Measurements from ENCODE around the gene FOXD2.

Gene FOXD2

DNA sequence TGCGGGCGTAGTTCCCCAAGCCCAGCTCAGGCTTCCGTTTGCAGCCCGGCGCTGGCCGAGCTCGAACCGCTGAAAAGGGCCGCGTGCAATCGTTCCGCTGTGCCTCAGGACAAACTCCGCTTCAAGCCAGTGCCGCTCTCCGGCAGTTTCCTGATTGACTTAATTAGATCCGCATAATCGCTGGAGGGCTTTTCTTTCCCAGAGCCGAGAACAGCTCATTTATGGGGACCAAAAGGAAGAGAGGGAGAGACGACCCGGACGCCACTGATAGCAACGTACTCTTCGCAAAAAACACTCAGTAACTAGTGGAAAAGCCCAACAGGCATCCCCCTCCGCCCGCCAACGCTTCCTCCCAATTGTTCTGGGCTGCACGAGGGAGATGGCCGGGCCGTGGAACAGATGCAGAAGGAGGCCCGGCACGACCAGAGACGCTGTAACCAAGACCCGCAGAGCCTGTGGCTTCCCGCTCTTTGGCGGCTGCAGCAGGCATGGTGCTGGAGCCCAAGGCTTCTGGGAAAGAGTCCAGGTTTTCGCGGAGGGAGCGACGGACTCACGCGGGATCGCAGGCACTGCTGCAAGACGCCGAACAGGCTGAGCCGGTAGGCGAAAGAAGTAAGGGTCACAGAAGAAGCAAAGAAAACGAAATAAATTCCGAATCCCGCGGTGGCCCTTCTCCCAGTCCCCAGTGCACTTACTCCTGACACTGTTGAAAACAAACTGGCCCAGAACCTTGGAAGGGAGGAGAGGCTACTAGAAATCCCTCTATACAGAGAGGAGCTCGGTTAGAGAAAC lies 3.6 kb upstream of the FOXD2 start:
- Histone ChIP-seq H3K9me3 (ENCODE audit: control insufficient read depth, low read depth, low read length) (peaks cover 5% of the 10 kb centered on the region), H3K27ac (ENCODE audit: low read length) (no peak overlapping the region), H3K9ac (ENCODE audit: low read length) (no peak overlapping the region), H3K4me1 (ENCODE audit: control insufficient read depth, low read depth, low read length) (peaks cover 18% of the 10 kb centered on the region), H3K4me3 (ENCODE audit: low read length) (peak overlapping the region; percentile 23), H3K36me3 (ENCODE audit: control insufficient read depth, low read depth, low read length) (no peaks in the 10 kb centered on the region), H3K27me3 (ENCODE audit: control insufficient read depth, insufficient read depth, low read length) (peaks cover 98% of the 10 kb centered on the region)

DNA sequence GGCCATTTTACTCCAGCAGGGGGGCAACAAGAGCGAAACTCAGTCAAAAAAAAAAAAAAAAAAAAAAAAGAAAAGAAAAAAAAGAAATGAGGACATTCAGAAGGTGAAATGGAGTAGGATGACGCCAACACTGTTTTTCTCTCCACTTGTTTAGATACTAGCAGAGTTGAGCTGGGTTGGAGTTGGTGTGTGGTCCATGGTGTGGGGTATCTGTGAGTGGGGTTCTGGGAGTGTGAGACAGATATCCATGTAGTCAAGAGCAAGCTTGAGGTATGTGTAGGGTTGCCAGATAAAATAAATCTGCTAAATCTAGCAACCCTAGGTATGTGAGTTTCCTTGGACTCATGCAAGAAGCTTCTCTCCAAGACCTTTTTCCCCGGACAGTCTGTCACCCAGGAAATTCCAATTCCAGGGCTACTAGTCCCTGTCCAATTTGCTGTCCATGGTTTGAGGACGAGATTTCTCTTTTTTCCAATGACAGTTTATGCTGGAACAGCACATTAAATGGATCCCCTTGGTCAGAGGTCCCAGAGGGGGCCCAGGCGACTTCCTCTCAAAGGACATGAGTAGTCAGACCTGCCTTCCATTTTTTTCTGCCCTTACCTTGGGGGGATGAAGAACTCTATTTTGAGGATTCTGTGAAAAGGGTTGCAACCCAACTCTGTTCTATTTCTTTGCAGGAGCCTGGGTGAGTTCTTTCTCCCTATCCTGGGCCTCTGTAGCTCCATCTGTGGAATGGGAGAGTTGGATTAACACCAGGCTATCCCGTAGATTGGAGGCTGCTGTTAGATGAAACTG lies 2.1 kb upstream of the FOXD2 start:
- Histone ChIP-seq H3K27ac (ENCODE audit: low read length) (no peak overlapping the region), H3K4me3 (ENCODE audit: low read length) (no peak overlapping the region), H3K4me1 (ENCODE audit: control insufficient read depth, low read depth, low read length) (peaks cover 18% of the 10 kb centered on the region), H3K9ac (ENCODE audit: low read length) (no peak overlapping the region), H3K27me3 (ENCODE audit: control insufficient read depth, insufficient read depth, low read length) (peaks cover 98% of the 10 kb centered on the region), H3K9me3 (ENCODE audit: control insufficient read depth, low read depth, low read length) (peaks cover 5% of the 10 kb centered on the region), H3K36me3 (ENCODE audit: control insufficient read depth, low read depth, low read length) (no peaks in the 10 kb centered on the region)

DNA sequence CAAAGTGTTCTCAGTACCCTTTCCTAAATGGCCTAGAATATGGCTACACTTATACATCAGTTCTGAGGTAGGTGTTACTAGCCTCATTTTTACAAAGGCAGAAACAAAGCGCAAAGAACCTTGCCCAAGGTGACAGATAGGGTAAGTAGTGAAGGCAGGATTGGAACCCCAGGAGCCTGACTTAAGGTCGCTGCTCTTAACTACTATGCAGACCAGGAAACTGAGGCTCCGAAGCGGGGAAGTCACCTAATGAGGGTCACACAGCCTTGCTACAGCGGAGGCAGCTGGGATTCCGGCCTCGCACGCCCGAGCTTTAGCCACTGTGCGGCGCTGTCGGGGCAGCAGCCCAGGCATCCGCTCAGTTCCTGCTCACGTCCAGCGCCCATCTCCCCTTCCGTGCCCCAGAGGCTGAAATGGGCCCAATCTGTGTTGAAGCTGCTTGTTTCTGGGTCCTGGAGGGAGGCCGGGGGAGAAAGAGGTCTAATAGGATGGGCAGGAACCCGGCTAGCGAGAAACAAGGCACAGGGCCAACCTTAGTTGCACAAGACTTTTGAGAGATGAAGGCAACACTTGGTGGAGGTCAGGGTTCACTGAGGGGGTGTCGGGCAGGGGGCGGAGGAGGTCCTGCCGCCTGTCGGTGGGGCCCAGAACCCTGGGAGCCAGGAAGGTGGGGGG lies 1.4 kb upstream of the FOXD2 start:
- Histone ChIP-seq H3K27ac (ENCODE audit: low read length) (no peak overlapping the region), H3K9me3 (ENCODE audit: control insufficient read depth, low read depth, low read length) (peaks cover 5% of the 10 kb centered on the region), H3K4me3 (ENCODE audit: low read length) (peak overlapping the region; percentile 50), H3K4me1 (ENCODE audit: control insufficient read depth, low read depth, low read length) (peaks cover 13% of the 10 kb centered on the region), H3K27me3 (ENCODE audit: control insufficient read depth, insufficient read depth, low read length) (peaks cover 98% of the 10 kb centered on the region), H3K36me3 (ENCODE audit: control insufficient read depth, low read depth, low read length) (no peaks in the 10 kb centered on the region), H3K9ac (ENCODE audit: low read length) (no peak overlapping the region)

DNA sequence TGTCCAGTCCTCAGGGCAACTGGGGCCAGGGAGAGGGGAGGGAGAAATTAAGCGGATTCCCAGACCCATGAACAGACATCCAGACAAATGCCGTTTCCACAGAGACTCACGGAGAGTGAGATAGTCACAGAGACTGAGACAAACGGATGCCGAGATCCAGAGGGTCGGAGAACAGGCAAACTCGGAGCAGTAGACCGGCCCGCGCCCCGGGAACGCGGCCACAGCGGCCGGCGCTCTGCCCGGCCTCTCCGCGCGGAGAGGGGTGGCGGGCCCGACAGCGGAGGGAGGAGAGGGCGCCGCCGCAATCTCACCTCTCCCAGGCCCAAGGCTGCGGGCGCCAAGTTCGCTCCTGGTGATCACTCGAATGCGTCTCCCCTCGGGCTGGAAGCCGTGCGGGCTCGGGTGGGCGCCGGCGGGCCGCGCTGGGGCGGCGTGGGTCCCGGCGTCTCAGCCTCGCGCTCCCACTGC lies 831 bp upstream of the FOXD2 start:
- Histone ChIP-seq H3K4me1 (ENCODE audit: control insufficient read depth, low read depth, low read length) (peaks cover 9% of the 10 kb centered on the region), H3K36me3 (ENCODE audit: control insufficient read depth, low read depth, low read length) (no peaks in the 10 kb centered on the region), H3K27me3 (ENCODE audit: control insufficient read depth, insufficient read depth, low read length) (peaks cover 98% of the 10 kb centered on the region), H3K9me3 (ENCODE audit: control insufficient read depth, low read depth, low read length) (peaks cover 5% of the 10 kb centered on the region), H3K9ac (ENCODE audit: low read length) (no peak overlapping the region), H3K4me3 (ENCODE audit: low read length) (peak overlapping the region; percentile 50), H3K27ac (ENCODE audit: low read length) (no peak overlapping the region)

DNA sequence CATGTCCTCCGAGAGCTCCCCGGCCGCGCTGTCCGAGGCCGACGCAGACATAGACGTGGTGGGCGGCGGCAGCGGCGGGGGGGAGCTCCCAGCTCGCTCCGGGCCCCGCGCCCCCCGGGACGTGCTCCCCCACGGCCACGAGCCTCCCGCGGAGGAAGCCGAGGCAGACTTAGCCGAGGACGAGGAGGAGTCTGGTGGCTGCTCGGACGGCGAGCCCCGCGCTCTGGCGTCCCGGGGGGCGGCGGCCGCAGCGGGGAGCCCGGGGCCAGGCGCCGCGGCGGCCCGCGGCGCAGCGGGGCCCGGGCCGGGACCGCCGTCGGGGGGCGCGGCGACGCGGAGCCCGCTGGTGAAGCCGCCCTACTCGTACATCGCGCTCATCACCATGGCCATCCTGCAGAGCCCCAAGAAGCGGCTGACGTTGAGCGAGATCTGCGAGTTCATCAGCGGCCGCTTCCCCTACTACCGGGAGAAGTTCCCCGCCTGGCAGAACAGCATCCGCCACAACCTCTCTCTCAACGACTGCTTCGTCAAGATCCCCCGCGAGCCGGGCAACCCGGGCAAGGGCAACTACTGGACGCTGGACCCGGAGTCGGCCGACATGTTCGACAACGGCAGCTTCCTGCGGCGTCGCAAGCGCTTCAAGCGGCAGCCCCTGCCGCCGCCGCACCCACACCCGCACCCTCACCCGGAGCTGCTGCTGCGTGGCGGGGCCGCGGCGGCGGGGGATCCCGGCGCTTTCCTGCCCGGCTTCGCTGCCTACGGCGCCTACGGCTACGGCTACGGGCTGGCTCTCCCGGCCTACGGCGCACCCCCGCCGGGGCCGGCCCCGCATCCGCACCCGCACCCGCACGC lies 547 bp downstream of the FOXD2 start:
- H3K9ac ChIP-seq (ENCODE audit: low read length): no peak overlapping the region
- H3K27ac ChIP-seq (ENCODE audit: low read length): no peak overlapping the region
- H3K9me3 ChIP-seq (ENCODE audit: control insufficient read depth, low read depth, low read length): peaks cover 5% of the 10 kb centered on the region
- peaks cover 13% of the 10 kb centered on the region for H3K4me1 ChIP-seq (ENCODE audit: control insufficient read depth, low read depth, low read length)
- H3K4me3 ChIP-seq (ENCODE audit: low read length): no peak overlapping the region
- H3K36me3 ChIP-seq (ENCODE audit: control insufficient read depth, low read depth, low read length): no peaks in the 10 kb centered on the region
- H3K27me3 ChIP-seq (ENCODE audit: control insufficient read depth, insufficient read depth, low read length): peaks cover 98% of the 10 kb centered on the region

DNA sequence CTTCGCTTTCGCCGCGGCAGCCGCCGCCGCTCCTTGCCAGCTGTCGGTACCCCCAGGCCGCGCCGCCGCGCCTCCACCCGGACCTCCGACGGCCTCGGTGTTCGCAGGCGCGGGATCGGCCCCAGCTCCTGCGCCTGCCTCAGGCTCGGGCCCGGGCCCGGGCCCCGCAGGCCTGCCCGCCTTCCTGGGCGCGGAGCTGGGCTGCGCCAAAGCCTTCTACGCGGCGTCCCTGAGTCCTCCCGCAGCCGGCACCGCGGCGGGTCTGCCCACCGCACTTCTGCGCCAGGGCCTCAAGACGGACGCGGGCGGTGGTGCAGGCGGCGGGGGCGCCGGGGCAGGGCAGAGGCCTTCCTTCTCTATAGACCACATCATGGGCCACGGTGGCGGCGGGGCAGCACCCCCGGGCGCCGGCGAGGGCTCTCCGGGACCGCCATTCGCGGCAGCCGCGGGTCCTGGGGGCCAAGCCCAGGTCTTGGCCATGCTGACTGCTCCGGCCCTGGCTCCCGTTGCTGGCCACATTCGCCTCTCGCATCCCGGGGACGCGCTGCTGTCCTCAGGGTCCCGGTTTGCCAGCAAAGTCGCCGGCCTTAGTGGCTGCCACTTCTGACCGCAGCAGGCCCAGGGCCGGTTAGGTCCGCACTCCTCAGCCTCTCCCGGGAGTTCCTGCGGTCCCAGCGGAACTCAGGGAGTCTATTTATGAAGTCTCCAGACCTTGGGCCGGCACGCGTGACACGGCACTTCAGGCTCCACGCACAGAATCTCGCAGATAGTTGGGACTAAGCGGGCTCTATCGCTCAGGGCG lies 1.4 kb downstream of the FOXD2 start:
- H3K4me3 ChIP-seq (ENCODE audit: low read length): no peak overlapping the region
- H3K27me3 ChIP-seq (ENCODE audit: control insufficient read depth, insufficient read depth, low read length): peaks cover 98% of the 10 kb centered on the region

DNA sequence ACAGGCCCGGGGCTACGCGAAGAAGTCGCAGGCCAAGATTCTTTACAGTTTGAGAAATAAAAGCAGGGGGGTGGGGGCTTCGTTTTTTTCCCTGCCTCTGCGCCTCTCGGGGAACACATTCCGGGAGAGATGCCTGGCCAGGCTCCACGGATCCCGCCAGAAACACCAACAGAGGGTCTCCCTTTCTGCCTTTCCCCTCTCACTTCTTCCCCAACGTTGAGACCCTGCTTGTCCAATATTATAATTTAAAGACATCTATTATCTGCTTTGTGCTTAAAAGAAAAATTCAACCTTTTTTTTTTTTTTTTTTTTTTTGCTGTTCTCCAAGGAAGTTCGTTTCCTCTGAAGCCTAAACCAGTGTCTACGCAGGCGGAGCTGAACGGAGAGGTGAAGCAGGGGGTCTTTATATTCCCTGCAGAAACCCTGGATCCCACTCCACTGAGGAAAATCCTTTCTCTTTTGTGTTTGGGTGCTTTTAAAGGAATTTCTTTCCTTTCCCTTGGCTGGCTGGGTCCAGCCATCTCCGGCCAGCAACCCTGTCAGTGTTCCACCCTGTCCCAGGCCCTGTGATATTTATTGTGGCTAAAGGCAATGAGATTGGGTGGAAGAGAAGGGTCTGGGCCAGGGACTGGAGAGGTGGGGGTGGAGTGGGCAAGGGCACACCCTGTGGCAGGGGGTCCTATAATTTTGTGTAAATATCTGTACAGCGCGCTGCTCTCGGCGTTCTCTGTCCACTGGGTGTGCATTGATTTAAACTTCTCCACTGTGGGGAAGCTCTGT lies 2.2 kb downstream of the FOXD2 start:
- H3K27me3 ChIP-seq (ENCODE audit: control insufficient read depth, insufficient read depth, low read length): peaks cover 98% of the 10 kb centered on the region

More for the DNA sequence above, 1.4 kb downstream of the FOXD2 start:
- no peaks in the 10 kb centered on the region for H3K36me3 ChIP-seq (ENCODE audit: control insufficient read depth, low read depth, low read length)
- H3K9ac ChIP-seq (ENCODE audit: low read length): no peak overlapping the region
- H3K9me3 ChIP-seq (ENCODE audit: control insufficient read depth, low read depth, low read length): peaks cover 5% of the 10 kb centered on the region
- peaks cover 14% of the 10 kb centered on the region for H3K4me1 ChIP-seq (ENCODE audit: control insufficient read depth, low read depth, low read length)
- no peak overlapping the region for H3K27ac ChIP-seq (ENCODE audit: low read length)

DNA sequence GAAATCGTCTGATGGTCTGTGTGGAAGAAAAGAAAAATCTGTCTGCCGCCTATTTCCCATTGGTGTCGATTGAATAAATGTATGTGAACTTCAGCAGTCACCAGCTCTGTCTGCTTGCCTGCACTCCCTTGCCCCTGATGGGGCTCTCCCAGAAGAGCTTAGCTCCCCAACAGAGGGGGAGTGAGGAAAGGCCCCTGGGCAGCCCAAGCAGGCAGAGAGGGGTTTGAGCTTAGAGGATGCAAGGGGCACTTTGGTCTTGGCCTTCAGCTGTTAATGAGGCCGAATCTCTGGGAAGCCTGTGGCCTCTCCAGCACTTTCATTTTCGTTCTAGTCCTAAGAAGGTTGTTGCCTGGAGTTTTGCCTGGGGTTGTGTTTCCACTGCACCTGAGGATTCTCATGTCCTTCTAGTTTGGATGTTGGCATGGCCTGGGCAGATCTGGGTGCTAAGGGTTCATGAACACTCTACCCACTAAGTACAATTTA lies 2.8 kb downstream of the FOXD2 start:
- peaks cover 98% of the 10 kb centered on the region for H3K27me3 ChIP-seq (ENCODE audit: control insufficient read depth, insufficient read depth, low read length)
- peaks cover 23% of the 10 kb centered on the region for H3K4me1 ChIP-seq (ENCODE audit: control insufficient read depth, low read depth, low read length)
- no peaks in the 10 kb centered on the region for H3K36me3 ChIP-seq (ENCODE audit: control insufficient read depth, low read depth, low read length)
- H3K9me3 ChIP-seq (ENCODE audit: control insufficient read depth, low read depth, low read length): no peaks in the 10 kb centered on the region
- H3K27ac ChIP-seq (ENCODE audit: low read length): no peak overlapping the region
- no peak overlapping the region for H3K9ac ChIP-seq (ENCODE audit: low read length)
- no peak overlapping the region for H3K4me3 ChIP-seq (ENCODE audit: low read length)

More for the DNA sequence above, 2.2 kb downstream of the FOXD2 start:
- H3K27ac ChIP-seq (ENCODE audit: low read length): no peak overlapping the region
- no peak overlapping the region for H3K9ac ChIP-seq (ENCODE audit: low read length)
- no peaks in the 10 kb centered on the region for H3K36me3 ChIP-seq (ENCODE audit: control insufficient read depth, low read depth, low read length)
- H3K4me1 ChIP-seq (ENCODE audit: control insufficient read depth, low read depth, low read length): peaks cover 17% of the 10 kb centered on the region
- no peaks in the 10 kb centered on the region for H3K9me3 ChIP-seq (ENCODE audit: control insufficient read depth, low read depth, low read length)
- no peak overlapping the region for H3K4me3 ChIP-seq (ENCODE audit: low read length)

DNA sequence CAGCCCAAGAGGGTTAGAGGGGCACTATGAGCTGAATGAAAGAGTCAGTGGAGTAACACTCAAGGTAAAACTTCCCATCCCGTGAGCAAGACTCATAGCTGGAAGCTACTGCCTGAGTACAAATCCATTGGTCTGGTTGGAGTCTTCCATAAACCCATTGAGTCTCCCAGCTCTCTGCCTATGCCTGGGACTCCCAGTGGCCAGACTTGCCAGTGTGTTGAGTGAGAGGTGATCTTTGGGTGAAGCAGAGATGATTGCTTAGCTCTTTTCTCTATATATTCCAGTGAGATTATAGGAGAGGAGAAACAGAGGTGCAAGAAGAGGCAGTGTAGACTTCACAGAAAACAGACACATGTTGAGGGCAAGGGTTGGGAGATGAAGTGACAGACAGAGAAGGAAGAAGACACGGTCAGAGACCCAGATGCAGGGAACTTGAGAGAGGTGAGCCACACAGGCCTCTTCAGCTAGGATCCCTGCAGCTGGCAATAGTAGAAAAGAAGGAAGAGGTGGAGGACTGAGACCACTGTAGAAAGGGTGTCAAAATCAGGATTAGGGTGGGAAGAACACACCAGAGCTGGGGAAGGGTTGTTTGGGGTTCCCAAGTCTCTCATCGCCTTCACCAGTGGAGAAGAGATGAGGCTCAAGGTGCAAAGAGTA lies 3.7 kb downstream of the FOXD2 start:
- Histone ChIP-seq H3K4me1 (ENCODE audit: control insufficient read depth, low read depth, low read length) (peaks cover 30% of the 10 kb centered on the region), H3K36me3 (ENCODE audit: control insufficient read depth, low read depth, low read length) (no peaks in the 10 kb centered on the region), H3K27ac (ENCODE audit: low read length) (no peak overlapping the region), H3K27me3 (ENCODE audit: control insufficient read depth, insufficient read depth, low read length) (peaks cover 98% of the 10 kb centered on the region), H3K9me3 (ENCODE audit: control insufficient read depth, low read depth, low read length) (no peaks in the 10 kb centered on the region), H3K9ac (ENCODE audit: low read length) (no peak overlapping the region), H3K4me3 (ENCODE audit: low read length) (no peak overlapping the region)

Measured in iPS-18a (cell line).